Measurements from ENCODE around the gene RHOJ. TPM values are rescaled to one million over a fixed set of nuclear protein-coding genes. Genes with fewer than 3 reads are reported as not detected.

RHOJ gene
- total and polyA plus RNA-seq, 2 experiments from 2014 or later, result 0.17 TPM; not detected in 1

- TF ChIP-seq ZNF462 (CRISPR knock-in tag; IDR thresholded peaks at IDR 0.05), result no peak
- TF ChIP-seq CREB1 (CRISPR knock-in tag; IDR thresholded peaks at IDR 0.05; ENCODE audit: low read depth), result no peak
- no peak for TF ChIP-seq STAT1 (IDR thresholded peaks at IDR 0.05; ENCODE audit: unreplicated experiment)
- no peak for TF ChIP-seq ZNF114 (CRISPR knock-in tag; IDR thresholded peaks at IDR 0.05)
- no peak for TF ChIP-seq ZNF331 (CRISPR knock-in tag; IDR thresholded peaks at IDR 0.05; ENCODE audit: low read depth)
- TF ChIP-seq CTCF (conservative IDR thresholded peaks at IDR 0.05; ENCODE audit: low read depth in 2 of 2), result no peak
- TF ChIP-seq EZH2phosphoT487 (IDR thresholded peaks at IDR 0.05; ENCODE audit: unreplicated experiment), result no peak
- TF ChIP-seq POLR2AphosphoS5 (IDR thresholded peaks at IDR 0.05; ENCODE audit: low read depth), result no peak
- no peak for TF ChIP-seq NANOG (IDR thresholded peaks at IDR 0.05; ENCODE audit: borderline replicate concordance)
- no peak for TF ChIP-seq EZH2 (IDR thresholded peaks at IDR 0.05; ENCODE audit: low read depth, unreplicated experiment)
- TF ChIP-seq REST (IDR thresholded peaks at IDR 0.05; ENCODE audit: unreplicated experiment), result no peak
Observed at GRCh38 chr14:63167044-63167443, 37.2 kb upstream of the RHOJ start (continued).
